Measurements from ENCODE around the gene SMIM10L1. TPM values are rescaled to one million over a fixed set of nuclear protein-coding genes. Genes with fewer than 3 reads are reported as not detected.

SMIM10L1 gene
- total RNA-seq, 1 donor from 2014 or later: 9.7 TPM

DNA sequence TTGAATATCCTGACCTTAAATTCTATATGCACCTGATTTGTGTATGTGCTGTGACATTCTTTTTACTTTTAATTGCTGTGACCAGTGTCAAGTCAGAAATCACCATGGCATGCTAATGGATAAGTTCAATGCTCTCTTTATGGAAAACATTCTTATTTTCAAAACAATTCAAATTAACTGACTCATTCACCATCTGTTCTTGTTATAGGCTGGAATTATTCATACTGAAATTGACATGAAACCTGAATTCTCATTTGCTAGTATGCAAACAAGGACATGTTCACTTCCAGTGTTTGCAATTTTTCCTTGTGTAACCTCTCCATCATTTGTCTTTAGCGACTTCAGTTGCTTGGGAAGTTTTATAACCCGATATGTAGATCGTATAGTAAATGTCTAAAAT, 36.7 kb upstream of the SMIM10L1 start, which contains the start of gene TAS2R30:
Gene TAS2R30, minus strand, starts transcription at position 340 of the 400 bp plus-strand sequence. CDS start 400 bp downstream, outside the sequence.
- Mint-ChIP-seq H3K9me3 (ENCODE audit: unreplicated experiment) (no peaks in the 10 kb centered on the region), H3K36me3 (ENCODE audit: unreplicated experiment) (peaks cover 1% of the 10 kb centered on the region), H3K27ac (ENCODE audit: unreplicated experiment) (no peak within 1 kb of the TSS), H3K4me1 (ENCODE audit: unreplicated experiment) (no peaks in the 10 kb centered on the region), H3K4me3 (ENCODE audit: unreplicated experiment) (no peak within 1 kb of the TSS), H3K27me3 (ENCODE audit: unreplicated experiment) (no peaks in the 10 kb centered on the region)
- DNase-seq (ENCODE audit: extremely low spot score, unreplicated experiment): no peak
- no peak for TF ChIP-seq CTCF (IDR thresholded peaks at IDR 0.05)

GRCh38 chr12:11136075-11136474, 34.9 kb upstream of the SMIM10L1 start:
- Mint-ChIP-seq H3K27me3 (ENCODE audit: unreplicated experiment) (no peaks in the 10 kb centered on the region), H3K36me3 (ENCODE audit: unreplicated experiment) (peaks cover 1% of the 10 kb centered on the region)

GRCh38 chr12:11143352-11143751, 27.6 kb upstream of the SMIM10L1 start:
- Mint-ChIP-seq H3K36me3 (ENCODE audit: unreplicated experiment) (peaks cover 18% of the 10 kb centered on the region), H3K27ac (ENCODE audit: unreplicated experiment) (no peak overlapping the region), H3K4me3 (ENCODE audit: unreplicated experiment) (no peak overlapping the region)

More at GRCh38 chr12:11136075-11136474, 34.9 kb upstream of the SMIM10L1 start:
- Mint-ChIP-seq H3K27ac (ENCODE audit: unreplicated experiment) (no peak overlapping the region), H3K4me3 (ENCODE audit: unreplicated experiment) (no peak overlapping the region), H3K4me1 (ENCODE audit: unreplicated experiment) (no peaks in the 10 kb centered on the region), H3K9me3 (ENCODE audit: unreplicated experiment) (no peaks in the 10 kb centered on the region)
- DNase-seq (ENCODE audit: extremely low spot score, unreplicated experiment): no peak
- no peak for TF ChIP-seq CTCF (IDR thresholded peaks at IDR 0.05)

DNA sequence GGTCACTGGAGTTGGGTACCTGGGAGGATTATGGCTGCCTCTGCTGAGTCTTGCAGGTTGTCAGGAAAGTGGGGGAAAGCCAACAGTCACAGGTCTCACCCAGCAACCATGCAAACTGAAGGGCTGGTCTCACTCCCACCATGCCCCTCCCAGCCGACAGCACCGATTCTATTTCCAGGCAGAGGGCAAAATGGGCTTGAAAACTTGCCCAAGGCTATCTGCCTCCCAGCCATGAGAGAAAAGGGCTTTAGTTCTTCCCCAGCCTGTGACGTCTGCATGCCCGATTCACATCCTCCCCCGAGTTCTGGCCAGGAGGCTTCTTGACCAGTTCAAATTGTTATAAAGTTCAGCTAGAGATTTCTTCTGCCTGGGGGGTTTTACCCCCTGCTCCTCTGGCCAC, 26.7 kb upstream of the SMIM10L1 start:
- no peak for DNase-seq (ENCODE audit: extremely low spot score, unreplicated experiment)
- Mint-ChIP-seq H3K9me3 (ENCODE audit: unreplicated experiment) (peaks cover 18% of the 10 kb centered on the region), H3K4me1 (ENCODE audit: unreplicated experiment) (no peaks in the 10 kb centered on the region), H3K27me3 (ENCODE audit: unreplicated experiment) (no peaks in the 10 kb centered on the region), H3K4me3 (ENCODE audit: unreplicated experiment) (no peak overlapping the region), H3K27ac (ENCODE audit: unreplicated experiment) (no peak overlapping the region), H3K36me3 (ENCODE audit: unreplicated experiment) (peaks cover 19% of the 10 kb centered on the region)
- no peak for TF ChIP-seq CTCF (IDR thresholded peaks at IDR 0.05)

More at GRCh38 chr12:11143352-11143751, 27.6 kb upstream of the SMIM10L1 start:
- H3K9me3 Mint-ChIP-seq (ENCODE audit: unreplicated experiment): peaks cover 18% of the 10 kb centered on the region
- no peak for TF ChIP-seq CTCF (IDR thresholded peaks at IDR 0.05)
- DNase-seq (ENCODE audit: extremely low spot score, unreplicated experiment): no peak
- no peaks in the 10 kb centered on the region for H3K4me1 Mint-ChIP-seq (ENCODE audit: unreplicated experiment)
- no peaks in the 10 kb centered on the region for H3K27me3 Mint-ChIP-seq (ENCODE audit: unreplicated experiment)

DNA sequence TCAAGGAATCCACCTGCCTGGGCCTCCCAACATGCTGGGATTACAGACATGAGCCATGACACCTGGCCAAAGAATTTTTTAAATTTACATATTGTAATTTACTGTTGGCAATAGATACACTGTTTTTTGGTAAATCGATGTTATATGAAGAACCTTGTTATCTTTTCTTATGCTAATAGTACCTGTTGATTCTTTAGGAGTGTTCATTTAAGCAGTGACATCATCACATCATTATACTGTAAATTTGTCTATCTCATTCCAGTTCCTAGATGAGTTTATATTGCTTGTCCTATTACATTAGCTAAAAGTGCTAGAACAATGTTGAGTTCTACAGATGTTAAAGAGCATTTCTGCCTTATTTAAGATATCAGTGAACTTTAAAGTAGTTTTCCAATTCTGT, 23.6 kb upstream of the SMIM10L1 start:
- no peak overlapping the region for H3K4me3 Mint-ChIP-seq (ENCODE audit: unreplicated experiment)
- peaks cover 24% of the 10 kb centered on the region for H3K36me3 Mint-ChIP-seq (ENCODE audit: unreplicated experiment)
- peaks cover 12% of the 10 kb centered on the region for H3K9me3 Mint-ChIP-seq (ENCODE audit: unreplicated experiment)

More for the DNA sequence above, 23.6 kb upstream of the SMIM10L1 start:
- H3K27ac Mint-ChIP-seq (ENCODE audit: unreplicated experiment): no peak overlapping the region
- H3K4me1 Mint-ChIP-seq (ENCODE audit: unreplicated experiment): no peaks in the 10 kb centered on the region
- no peak for DNase-seq (ENCODE audit: extremely low spot score, unreplicated experiment)
- TF ChIP-seq CTCF (IDR thresholded peaks at IDR 0.05): no peak
- H3K27me3 Mint-ChIP-seq (ENCODE audit: unreplicated experiment): no peaks in the 10 kb centered on the region
